Keratinocyte (primary cell): ENCODE data around the gene EPHA6. TPM values are rescaled to one million over a fixed set of nuclear protein-coding genes. Genes with fewer than 3 reads are reported as not detected.

ENCODE experiments used
- DNase-seq: peaks from one replicate; pipeline ENCODE4 v3.0.0-alpha.2; 2011; ENCODE audit warnings: low read depth, missing footprints, low spot score
- FAIRE-seq: peaks from 2 replicates; lab custom pipeline; 2011; peaks lifted over from hg19 to GRCh38; lab: Jason Lieb, UNC
- H2AFZ ChIP-seq: 2 replicates; pipeline ENCODE4 v1.6.0; 2012; ENCODE audit warnings: low read length, control low read depth, inconsistent platforms; ENCODE audit not compliant: control insufficient read depth
- H3K27ac ChIP-seq: 2 replicates; pipeline ENCODE4 v1.5.1; 2011; ENCODE audit warnings: low read length; ENCODE audit not compliant: control insufficient read depth, insufficient read depth
- H3K27me3 ChIP-seq: 3 replicates; pipeline ENCODE4 v1.6.0; 2011; ENCODE audit warnings: low read length; ENCODE audit not compliant: control insufficient read depth, insufficient read depth; ENCODE audit errors: extremely low read depth
- H3K36me3 ChIP-seq, 2 experiments: 2 replicates in 1 of 2; 3 replicates in 1 of 2; pipeline ENCODE4 v1.5.1; 2011; ENCODE audit warnings: low read length in 2 of 2, mild to moderate bottlenecking in 1 of 2; ENCODE audit not compliant: control insufficient read depth in 2 of 2, insufficient read depth in 2 of 2; ENCODE audit errors: extremely low read depth in 1 of 2
- H3K4me1 ChIP-seq: 3 replicates; pipeline ENCODE4 v1.5.1; 2011; ENCODE audit warnings: low read length; ENCODE audit not compliant: control insufficient read depth, insufficient read depth; ENCODE audit errors: extremely low read depth
- H3K4me2 ChIP-seq: 3 replicates; pipeline ENCODE4 v1.6.0; 2011; ENCODE audit warnings: low read depth, low read length; ENCODE audit not compliant: control insufficient read depth, insufficient read depth; ENCODE audit errors: extremely low read depth
- H3K4me3 ChIP-seq, 3 experiments: fragments of 200-600 bp in 1 of 3; sonication (generic) in 1 of 3; 2 replicates in 2 of 3; 3 replicates in 1 of 3; pipeline ENCODE4 v1.5.1; 2011 to 2016; ENCODE audit warnings: low read length in 3 of 3, mild to moderate bottlenecking in 3 of 3, control low read depth in 2 of 3, inconsistent platforms in 1 of 3, low read depth in 1 of 3, mixed read lengths in 1 of 3, mixed run types in 1 of 3, moderate library complexity in 1 of 3; ENCODE audit not compliant: control insufficient read depth in 2 of 3, insufficient read depth in 2 of 3; ENCODE audit errors: extremely low read depth in 1 of 3
- H3K79me2 ChIP-seq: 2 replicates; pipeline ENCODE4 v1.6.0; 2012; ENCODE audit warnings: low read length; ENCODE audit not compliant: control insufficient read depth, insufficient read depth
- H3K9ac ChIP-seq: 3 replicates; pipeline ENCODE4 v1.6.0; 2011; ENCODE audit warnings: low read length; ENCODE audit not compliant: control insufficient read depth, insufficient read depth; ENCODE audit errors: extremely low read depth
- H3K9me1 ChIP-seq: 3 replicates; pipeline ENCODE4 v1.6.0; 2011; ENCODE audit warnings: low read length; ENCODE audit not compliant: control insufficient read depth, insufficient read depth; ENCODE audit errors: extremely low read depth
- H3K9me3 ChIP-seq: 2 replicates; pipeline ENCODE4 v1.5.1; 2012; ENCODE audit warnings: low read depth, low read length; ENCODE audit not compliant: control insufficient read depth
- H4K20me1 ChIP-seq: 3 replicates; pipeline ENCODE4 v1.6.0; 2011; ENCODE audit warnings: low read length; ENCODE audit not compliant: control insufficient read depth, insufficient read depth; ENCODE audit errors: extremely low read depth
- CTCF ChIP-seq, 3 experiments: IDR thresholded peaks in 1 of 3; conservative IDR thresholded peaks in 1 of 3; optimal IDR thresholded peaks in 1 of 3; 2 replicates in 2 of 3; 3 replicates in 1 of 3; pipeline versions ENCODE3 to v1.5.1; 2011; ENCODE audit warnings: low read length in 3 of 3, mild to moderate bottlenecking in 3 of 3, moderate library complexity in 2 of 3, control low read depth in 1 of 3, inconsistent platforms in 1 of 3; ENCODE audit not compliant: insufficient read depth in 2 of 3; ENCODE audit errors: extremely low read depth in 1 of 3
- EZH2 ChIP-seq: IDR thresholded peaks from one replicate; pipeline ENCODE4 v1.6.1; 2012; ENCODE audit warnings: inconsistent platforms, mild to moderate bottlenecking, low read length, moderate library complexity
- dilution Hi-C: fragments of 300-500 bp; cut with MboI; formaldehyde crosslinking; loops from one replicate; pipeline ENCODE4 v1.7.0; 2020; ENCODE audit warnings: low sequenced_read_pairs; ENCODE audit not compliant: extremely low pct_ligation_motif_present
- polyA plus RNA-seq, 5 experiments: library from polyadenylated mRNA; depleted of rRNA in 3 of 5; stranded (reverse) in 3 of 5; stranded (forward) in 1 of 5; unstranded in 1 of 5; fragments of >200 nt; gene quantifications; 1 replicate in 1 of 5; 2 replicates in 3 of 5; 3 replicates in 1 of 5; pipeline versions ENCODE4 v1.2.1 to v1.2.3, GENCODE V29; 2011 to 2012; ENCODE audit warnings: missing spikeins in 2 of 5, low read depth in 1 of 5, low replicate concordance in 1 of 5

EPHA6 gene
- polyA plus RNA-seq, 1 donor (not counting 4 experiments of a cell fraction or from before 2014, with no cell fraction given) = not detected

GRCh38 chr3:96813134-96813819 lies 1.1 kb upstream of the EPHA6 start:
- FAIRE-seq = peak; percentile 13

GRCh38 chr3:96814651-96815567 lies 515 bp downstream of the EPHA6 start:
- Histone ChIP-seq H3K4me1 (peaks cover 2% of the 10 kb centered on the region), H3K36me3 (no peaks in the 10 kb centered on the region), H3K27ac (no peak overlapping the region), H3K9me3 (no peaks in the 10 kb centered on the region), H3K79me2 (no peaks in the 10 kb centered on the region), H3K4me3 (no peak overlapping the region), H4K20me1 (no peaks in the 10 kb centered on the region), H3K27me3 (peaks cover 33% of the 10 kb centered on the region), H3K9ac (no peak overlapping the region), H2AFZ (no peak overlapping the region), H3K9me1 (no peaks in the 10 kb centered on the region), H3K4me2 (no peak overlapping the region)
- dilution Hi-C loops = no loop called here
- DNase-seq = no peak
- no peak for FAIRE-seq
- TF ChIP-seq CTCF (optimal IDR thresholded peaks at IDR 0.05 in 1 of 3, IDR thresholded peaks at IDR 0.05 in 1 of 3, conservative IDR thresholded peaks at IDR 0.05 in 1 of 3; ENCODE audit: extremely low read depth in 1 of 3, insufficient read depth in 2 of 3, low read length in 3 of 3) (no peak), EZH2 (peak; percentile 43)

More at GRCh38 chr3:96813134-96813819, 1.1 kb upstream of the EPHA6 start:
- H3K4me3 ChIP-seq = peak overlapping the region; percentile 32 to 61 (median 47)
- dilution Hi-C loops = no loop called here
- H3K4me1 ChIP-seq = peaks cover 2% of the 10 kb centered on the region
- no peak for DNase-seq
- no peaks in the 10 kb centered on the region for H3K9me3 ChIP-seq
- H4K20me1 ChIP-seq = no peaks in the 10 kb centered on the region
- H2AFZ ChIP-seq = peak overlapping the region; percentile 77
- no peaks in the 10 kb centered on the region for H3K9me1 ChIP-seq
- H3K4me2 ChIP-seq = peak overlapping the region; percentile 88
- no peak for TF ChIP-seq EZH2
- TF ChIP-seq CTCF (optimal IDR thresholded peaks at IDR 0.05 in 1 of 3, IDR thresholded peaks at IDR 0.05 in 1 of 3, conservative IDR thresholded peaks at IDR 0.05 in 1 of 3; ENCODE audit: extremely low read depth in 1 of 3, insufficient read depth in 2 of 3, low read length in 3 of 3) = peak; percentile 47 to 86 (median 75)
- H3K27me3 ChIP-seq = peaks cover 33% of the 10 kb centered on the region
- no peaks in the 10 kb centered on the region for H3K79me2 ChIP-seq
- no peak overlapping the region for H3K27ac ChIP-seq
- H3K9ac ChIP-seq = peak overlapping the region; percentile 1
- no peaks in the 10 kb centered on the region for H3K36me3 ChIP-seq
